ENCODE data around the gene TOMM70.

The TOMM70 gene

DNA sequence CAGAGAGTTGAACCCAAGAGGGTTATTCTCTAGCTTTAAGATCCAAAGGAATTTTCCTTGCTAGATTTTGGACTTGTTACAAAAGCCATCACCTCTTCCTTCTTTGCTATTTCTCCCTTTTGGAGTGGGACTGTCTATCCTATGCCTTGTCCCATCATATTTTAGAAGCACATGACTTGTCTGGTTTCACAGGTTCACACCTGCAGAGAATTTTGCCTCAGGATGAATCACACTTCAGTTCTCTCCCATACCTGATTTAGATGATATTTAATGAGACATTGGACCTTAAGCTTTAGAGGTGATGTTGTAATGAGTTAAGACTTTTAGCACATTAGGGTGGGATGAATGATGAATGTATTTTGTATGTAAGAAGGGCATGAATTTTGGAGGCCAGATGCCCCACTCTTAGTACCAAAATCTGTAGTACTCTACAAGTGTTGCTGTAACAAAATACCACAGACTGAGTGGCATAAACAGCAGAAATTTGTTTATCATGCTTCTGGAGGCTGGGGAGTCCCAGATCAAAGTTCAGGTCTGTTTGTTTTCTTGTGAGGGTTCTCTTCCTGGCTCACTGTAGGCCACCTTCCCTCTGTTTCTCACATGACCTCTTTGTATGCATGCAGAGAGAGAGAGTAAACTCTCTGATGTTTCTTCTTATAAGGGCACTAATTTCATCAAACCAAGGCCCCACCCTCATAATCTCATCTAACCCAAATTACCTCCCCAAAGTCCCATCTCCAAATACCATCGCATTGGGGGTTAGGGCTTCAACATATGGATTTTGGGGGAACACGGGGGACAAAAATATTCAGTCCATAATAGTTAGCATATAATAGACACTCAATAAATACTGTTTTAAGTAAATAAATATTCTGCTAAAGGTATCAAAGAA is 10.4 kb upstream of the TOMM70 start:
- DNase-seq (ENCODE audit: low read depth), result no peak

DNA sequence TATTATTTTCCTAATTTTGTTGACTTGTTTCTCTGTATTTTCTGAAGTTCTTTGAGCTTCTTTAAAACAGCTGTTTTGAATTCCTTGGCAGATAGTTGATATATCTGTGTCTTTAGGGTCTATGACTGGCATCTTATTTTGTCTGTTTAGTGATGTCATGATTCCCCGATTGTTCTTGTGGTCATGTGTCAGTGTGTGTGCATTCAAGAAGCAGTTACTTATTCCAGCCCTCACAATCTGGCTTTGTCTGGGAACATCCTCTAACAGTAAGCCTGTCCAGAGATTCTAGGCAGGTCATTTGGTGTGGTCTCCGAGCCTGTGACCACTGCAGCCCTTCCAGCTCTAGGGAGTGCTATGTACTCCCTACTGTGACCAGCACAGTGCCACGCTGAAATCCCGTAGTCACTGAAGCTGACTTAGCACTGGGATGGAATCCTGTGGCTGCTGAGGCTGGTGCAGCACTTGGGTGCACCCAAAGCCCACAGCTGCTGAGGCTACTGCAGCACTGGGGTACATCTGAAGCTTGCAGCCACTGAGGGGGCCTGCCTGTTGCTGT is 7.2 kb upstream of the TOMM70 start:
- DNase-seq (ENCODE audit: low read depth), result no peak

DNA sequence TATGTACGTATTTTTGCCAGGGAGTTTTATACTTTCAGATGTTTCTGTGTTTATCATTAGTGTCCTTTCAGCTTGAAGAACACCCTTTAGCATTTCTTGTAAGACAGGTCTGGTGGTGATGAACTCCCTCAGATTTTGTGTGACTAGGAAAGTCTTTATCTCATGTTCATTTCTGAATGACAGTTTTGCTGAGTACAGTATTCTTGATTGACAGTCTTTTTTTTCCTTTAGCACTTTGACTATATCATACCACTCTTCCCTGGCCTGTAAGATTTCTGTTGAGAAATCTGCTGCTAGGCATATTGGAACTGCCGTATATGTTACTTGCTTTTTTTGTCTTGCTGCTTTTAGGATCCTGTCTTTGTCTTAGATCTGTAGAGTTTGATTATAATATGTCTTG is 6.3 kb upstream of the TOMM70 start:
- DNase-seq (ENCODE audit: low read depth), result no peak

DNA sequence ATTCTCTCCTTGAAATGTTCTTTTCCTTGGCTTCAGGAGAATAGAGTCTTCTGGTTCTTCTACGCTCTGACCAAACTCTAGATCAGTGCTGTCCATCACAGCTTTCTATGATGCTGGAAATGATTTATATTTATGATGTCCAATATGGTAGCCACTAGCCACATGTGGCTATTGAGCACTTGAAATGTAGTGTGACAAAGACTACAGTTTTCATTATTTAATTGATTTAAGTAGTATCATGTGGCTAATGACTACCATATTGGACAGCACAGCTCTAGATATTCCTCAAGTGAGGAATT is 3.3 kb upstream of the TOMM70 start:
- DNase-seq (ENCODE audit: low read depth), result no peak

DNA sequence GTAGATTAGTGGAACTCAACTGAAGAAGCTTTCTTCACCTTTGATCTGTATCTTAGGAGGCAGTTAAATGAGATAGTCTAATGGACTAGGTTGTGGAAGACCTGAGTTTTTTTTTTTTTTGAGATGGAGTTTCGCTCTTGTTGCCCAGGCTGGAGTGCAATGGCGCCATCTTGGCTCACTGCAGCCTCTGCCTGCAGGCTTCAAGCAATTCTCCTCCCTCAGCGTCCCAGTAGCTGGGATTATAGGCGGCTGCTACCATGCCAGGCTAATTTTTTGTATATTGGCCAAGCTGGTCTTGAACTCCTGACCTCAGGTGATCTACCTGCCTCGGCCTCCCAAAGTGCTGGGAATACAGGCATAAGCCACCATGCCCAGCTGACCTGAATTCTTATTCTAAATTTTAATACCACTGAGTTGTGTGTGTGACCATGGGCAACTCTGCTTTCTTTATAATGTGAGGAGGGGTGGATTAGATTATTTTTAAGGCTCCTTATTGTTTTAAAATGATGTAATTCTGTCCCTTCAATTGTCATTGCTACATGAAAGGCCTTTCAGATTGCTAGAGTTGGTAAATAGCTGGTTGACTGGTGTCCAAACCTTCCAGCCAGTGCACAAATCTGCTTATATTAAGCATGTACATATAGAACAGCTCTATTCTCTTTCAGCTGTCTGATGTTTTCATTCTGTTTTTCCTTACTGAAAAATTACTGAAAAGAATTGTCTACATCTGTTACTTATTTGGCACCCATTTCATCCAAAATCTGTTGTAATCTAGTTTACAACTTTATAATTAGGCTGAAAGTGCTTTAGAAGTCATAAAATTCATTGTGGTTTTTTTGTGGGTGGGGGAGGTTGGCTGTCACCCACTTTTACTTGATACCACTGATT is 2.7 kb upstream of the TOMM70 start:
- no peak for DNase-seq (ENCODE audit: low read depth)

DNA sequence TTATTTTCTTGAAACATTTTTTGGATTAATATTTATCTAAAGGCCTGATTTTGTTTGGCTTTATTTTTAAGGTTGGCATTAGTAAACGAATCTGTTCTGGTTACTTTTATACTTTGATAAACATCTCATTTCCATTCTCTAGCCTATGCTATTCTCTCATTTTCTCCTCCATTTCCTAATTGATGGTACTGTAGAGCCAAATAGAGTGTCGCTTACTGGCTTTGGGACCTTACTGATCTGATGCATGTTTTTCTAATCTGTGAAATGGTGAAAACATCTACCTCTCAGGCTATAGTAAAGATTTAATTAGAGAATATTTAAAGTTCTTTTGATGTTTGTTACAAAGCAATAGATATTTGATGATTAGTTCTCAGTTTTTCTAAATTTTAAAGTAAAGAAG is 2.0 kb upstream of the TOMM70 start:
- DNase-seq (ENCODE audit: low read depth), result no peak

DNA sequence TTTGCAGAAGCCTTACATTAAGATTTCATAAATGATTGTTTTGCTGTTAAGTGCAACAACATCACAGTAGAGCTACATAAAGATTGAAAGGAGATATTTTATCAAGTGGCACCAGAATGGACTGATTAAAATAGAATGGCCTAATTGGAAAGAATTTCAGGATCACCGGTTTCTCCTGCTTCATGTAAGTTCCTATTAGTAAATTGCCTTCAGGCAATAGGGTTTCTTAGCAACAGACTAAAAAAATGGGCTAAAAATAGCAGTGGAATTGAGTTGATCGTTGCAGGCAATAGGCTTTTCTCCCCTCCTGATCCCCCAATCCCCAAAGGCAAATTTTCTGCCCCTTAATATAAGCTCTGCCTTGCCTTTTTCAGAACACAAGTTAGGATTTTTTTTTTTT is 1.4 kb upstream of the TOMM70 start:
- DNase-seq (ENCODE audit: low read depth), result no peak

DNA sequence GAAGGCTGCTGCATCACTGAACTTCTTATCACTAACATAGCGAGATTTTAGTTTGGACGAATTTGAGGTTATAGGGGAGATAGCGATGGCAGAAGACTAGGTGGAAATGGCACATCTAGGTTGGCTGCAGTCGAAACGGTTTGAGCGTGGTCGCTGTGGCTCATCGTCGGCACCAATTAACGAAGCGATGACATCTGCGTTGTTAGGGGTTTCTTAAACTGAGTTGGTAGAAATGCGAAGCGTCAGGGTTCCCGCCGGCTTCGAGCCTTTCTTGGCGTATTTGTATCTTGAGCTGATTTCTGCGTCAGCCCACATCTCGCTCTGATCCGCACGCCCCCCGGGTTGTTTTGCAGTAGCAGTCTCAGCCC is 769 bp upstream of the TOMM70 start:
- DNase-seq (ENCODE audit: low read depth), result peak; percentile 13

DNA sequence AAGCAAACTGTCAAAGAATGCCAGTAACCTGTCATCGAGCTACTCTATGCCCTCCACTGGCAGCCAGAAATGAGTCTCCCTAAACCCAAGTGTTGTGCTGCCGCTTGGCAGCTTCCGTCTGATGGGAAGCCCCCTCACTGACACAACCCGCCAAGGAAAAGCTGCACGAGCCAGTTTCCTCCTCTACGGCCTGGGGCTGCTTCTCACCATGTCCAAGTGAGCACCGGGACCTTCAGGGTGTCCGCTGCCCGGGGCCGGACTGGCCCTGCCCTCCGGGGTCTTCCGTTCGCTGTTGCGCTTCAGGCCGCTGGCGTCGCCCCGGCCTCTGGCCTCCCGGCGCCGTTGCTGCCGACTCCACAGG is 490 bp downstream of the TOMM70 start:
- DNase-seq (ENCODE audit: low read depth), result peak; percentile 2

DNA sequence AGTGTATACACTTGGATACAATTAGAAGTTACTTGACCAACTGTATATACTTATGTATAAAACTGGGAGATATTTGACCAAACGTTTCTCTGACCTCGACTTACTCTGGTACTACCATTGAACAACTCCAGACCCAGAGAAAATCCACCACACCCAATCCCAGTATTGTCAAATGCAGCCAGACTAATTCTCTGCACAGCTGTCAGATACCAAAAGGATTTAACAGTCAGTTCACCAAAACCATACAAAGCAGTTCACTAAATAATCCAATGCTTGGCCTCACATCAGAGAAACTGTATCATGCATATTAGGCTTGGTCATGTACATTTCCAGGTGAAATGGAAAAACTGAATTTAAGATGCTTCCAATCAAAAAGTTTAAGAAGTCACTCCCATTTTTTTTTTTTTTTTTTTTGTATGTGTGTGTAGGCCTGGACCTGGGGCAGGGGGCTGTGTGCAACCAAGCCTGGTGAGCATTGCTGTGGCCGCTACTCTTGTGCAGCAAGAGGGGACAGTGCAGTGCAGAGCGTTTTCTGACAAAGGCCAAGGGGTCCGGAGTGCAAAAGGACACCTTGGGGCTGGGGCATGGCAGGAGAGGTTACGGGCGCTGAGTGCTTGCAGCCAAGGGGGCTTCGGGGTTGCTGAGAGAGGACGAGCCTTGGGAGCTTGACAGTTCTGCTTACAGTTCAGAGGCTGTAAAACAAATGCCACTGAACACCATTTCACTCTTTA is 1.4 kb downstream of the TOMM70 start:
- no peak for DNase-seq (ENCODE audit: low read depth)

DNA sequence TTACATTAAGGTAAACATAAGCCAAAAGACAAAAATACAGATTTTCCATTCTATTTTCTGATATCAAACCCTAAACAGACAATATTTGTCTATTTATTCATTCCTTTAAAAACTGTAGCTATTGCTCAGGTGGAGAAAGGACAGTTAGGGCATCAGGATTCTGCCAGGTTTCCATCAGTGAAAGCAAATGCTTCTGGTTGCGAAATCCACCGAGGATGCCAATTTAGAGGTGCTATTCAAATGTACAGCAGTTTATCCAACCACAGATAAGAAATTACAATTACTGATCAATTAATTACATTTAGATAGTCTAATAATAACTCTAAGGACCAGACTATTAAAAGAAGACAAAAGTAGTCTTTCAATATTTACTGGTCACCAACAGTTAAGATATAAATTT is 3.9 kb downstream of the TOMM70 start:
- DNase-seq (ENCODE audit: low read depth), result no peak

DNA sequence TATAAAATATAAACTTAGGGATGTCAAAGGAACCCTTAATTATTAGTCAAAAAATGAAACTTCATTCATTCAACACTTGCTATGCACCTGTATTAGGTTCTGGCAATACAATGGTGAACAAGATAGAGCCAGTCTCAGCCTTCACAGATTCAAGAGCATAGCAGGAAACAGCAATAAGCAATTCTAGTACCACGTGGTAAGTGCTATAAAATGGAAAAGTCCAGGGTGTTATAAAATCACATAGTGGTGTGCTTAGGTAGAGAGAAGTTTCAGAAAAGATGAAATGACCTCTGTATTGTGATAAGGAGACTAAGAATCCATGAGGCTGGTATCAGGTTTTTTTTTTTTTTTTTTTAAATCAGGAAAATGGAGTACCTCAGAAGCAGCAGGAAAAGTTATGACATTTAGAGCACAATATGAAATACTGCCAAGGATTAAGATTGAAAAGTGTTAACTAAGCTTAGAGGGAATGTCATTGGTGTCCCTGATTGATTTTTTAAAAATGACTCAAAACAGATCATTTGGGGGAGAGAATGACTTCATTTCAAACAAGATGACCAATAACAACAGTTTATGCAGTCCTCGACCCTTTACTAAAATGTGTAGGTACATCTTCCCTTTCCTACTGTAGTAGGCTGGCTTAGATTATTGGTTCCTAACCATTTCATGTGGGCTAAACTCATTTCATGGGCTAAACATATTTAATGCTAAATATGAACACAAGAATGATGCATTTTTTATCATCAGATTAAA is 5.0 kb downstream of the TOMM70 start:
- no peak for DNase-seq (ENCODE audit: low read depth)

DNA sequence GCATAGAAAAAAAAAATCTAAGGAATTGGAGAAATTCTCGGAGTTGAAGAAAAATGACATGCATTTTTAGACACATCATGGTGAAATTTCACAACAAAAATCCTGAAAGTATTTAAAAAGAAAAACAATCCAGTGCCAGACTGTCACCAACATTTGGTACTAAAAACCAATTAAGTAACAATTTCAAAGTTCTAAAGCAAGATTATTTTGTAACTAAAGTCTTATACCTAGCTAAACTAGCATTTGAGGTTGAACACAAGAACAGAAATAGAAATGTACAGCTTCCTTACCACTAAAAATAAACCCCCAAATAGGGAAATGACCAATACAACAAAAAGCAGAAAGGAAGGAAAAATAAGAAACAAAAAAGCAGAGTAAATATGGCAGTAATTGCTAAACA is 11.9 kb downstream of the TOMM70 start:
- DNase-seq (ENCODE audit: low read depth), result no peak

DNA sequence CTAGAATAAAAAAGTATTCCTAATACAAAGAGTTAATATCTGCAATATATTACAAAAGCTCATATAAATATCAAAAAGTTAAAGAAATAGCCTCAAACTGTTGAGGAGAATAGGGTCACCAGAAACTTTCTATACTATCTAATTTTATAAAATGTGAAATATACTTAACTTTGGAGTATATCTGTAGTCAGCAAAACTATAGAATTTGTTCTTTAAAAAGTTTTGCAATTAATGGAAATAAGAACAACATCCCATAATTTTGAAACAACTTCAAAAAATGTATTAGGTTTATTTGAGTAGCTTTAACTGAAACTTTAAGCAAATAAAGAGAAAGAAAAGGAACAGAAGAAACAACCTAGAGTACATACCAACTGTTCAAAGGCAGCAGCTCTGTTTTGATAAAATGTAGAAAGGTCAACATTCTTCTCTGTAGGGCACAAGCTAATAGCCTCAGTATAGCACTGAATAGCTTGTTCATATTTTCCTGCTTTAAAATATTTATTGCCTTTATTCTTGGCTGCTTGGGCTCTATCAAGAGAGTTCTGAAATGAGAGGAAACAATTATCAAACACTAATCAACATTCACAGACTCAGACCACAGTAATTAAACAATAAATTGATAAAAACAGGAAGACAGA is 14.3 kb downstream of the TOMM70 start:
- DNase-seq (ENCODE audit: low read depth), result no peak

DNA sequence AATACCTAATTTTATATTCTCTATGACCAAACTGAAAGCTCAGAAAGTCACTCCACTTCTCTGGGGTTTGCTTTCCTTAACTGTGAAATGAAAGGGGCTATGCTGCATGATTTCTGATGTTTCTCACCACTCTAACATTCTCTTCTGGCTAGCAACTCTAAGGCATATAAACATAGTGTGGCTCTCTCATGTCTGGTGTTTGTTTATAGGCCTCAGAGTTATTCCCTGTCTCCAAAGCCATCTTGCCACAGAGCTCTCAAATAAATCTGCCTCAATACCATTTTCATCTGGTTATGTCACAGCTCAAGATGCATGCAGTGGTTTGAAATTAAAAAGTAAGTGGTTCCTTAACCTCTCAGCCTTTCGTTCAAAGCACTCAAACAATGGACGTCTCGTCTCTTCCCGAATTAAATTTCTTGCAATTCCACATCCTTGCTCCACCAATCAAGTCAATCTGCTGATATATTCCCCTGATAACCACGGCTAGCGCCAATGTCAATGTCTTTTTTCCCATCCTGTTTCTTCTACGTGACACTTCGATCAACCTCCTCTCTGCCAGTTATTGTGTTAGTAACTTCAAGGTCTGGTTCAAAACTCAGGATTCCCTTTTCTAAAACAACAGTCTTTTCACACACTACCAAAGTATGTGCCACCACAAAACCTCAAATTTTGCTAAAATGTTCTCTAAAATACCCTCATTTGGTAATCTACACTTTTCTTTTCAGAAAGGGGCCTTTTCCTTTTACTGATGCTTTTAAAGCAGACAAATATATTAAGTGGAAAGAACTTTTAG is 16.0 kb downstream of the TOMM70 start:
- no peak for DNase-seq (ENCODE audit: low read depth)

DNA sequence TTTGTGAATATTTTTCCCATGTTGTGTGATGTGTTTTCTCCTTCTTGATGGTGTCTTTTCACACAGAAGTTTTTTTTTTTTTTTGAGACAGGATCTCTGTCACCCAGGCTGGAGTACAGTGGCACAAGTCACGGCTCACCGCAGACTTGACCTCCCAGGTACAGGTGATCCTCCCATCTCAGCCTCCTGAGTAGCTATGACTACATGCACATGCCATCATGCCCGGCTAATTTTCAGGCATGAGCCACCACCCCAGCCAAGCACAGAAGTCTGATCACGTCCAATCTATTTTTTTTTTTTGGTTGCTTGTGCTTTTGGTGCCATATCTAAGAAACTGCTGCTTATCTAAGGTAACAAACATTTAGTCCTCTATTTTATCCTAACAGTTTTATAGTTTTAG is 24.6 kb downstream of the TOMM70 start:
- no peak for DNase-seq (ENCODE audit: low read depth)

DNA sequence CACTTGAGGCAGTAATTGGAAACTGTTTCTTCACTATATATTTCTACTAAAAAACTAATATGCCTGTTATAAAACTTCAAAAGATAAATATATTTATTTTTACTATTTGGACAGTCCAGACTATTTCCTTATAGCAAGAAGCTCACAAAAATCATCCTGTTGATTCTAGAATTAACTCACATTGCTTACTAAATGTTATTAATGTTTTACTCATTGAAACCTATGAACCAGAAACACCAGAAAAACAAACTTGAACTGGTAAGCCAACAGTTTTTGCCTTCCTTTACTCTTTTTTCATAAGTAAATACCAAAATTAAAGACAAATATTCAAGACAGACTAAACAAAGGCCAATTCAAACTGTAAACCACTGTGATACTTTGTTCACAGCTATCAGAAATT is 26.4 kb downstream of the TOMM70 start:
- DNase-seq (ENCODE audit: low read depth), result no peak

DNA sequence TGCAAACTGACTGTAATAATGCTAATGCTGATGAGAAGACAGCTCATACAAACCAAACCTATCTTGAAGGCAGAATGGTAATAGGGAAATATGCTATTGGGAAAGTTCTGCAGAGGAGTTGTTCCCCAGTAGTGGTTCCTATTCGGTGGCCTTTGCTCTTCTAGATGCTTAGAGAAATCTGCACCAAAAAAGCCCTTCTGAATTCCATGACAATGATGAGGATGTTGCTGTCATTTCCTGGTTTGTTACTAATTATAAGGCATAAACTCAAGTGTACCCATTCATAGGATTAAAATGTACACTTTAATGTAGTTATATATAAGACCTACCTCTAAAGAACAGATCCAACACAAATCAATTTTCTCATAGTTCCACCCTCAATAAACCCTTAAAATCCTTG is 30.1 kb downstream of the TOMM70 start:
- DNase-seq (ENCODE audit: low read depth), result no peak

DNA sequence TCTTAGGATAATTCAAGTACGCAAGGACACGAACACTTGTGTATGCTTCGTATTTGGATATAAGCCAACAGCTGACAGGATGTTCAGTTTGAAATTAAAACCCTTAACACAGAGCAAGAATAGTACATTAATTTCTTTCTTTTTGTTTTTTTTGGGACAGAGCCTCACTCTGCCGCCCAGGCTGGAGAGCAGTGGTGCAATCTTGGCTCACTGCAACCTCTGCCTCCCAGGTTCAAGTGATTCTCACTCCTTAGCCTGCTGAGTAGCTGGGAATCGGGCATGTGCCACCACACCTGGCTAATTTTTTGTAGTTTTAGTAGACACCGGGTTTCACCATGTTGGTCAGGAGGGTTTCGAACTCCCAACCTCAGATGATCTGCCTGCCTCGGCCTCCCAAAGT is 32.4 kb downstream of the TOMM70 start:
- DNase-seq (ENCODE audit: low read depth), result no peak

DNA sequence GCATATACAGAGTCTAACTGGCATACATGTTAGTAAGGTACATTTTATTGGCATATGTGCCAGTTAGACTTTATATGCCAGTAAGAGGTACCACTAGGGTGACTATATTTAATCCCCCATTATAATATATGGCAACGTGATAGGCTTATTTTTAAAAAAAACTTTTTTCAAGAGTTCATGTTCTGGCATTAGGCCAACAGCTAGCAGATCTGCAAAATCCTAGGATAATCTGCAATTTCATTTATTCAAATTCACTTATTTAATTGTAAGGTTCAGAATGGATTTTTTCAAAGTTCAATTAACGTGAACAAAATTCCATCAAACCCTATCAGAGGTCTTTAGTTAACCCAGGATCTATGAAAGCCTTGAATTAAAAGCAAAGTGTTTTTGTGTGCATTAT is 34.5 kb downstream of the TOMM70 start:
- DNase-seq (ENCODE audit: low read depth), result no peak

DNA sequence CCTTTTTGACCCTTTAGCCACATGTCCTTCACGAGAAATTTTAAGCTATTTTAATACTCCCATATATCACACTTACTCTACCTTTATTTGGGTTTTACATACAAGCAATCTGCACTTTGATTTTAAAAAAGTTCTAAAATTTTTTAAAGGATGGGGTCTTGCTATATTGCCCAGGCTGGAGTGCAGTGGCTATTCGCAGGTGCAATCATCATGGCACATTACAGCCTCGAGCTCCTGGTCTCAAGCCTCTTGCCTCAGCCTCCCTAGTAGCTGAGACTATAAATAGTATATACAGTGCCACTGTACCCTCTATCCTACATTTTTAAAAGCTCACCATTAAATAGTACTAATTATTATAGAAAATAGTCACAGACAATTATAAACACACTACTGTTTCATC is 36.5 kb downstream of the TOMM70 start:
- DNase-seq (ENCODE audit: low read depth), result no peak
